C4-2B (cell line): Measurements from ENCODE around the gene FREM2.

Experiments used
- CTCF ChIP-seq: fragments of 450-650 bp; conservative IDR thresholded peaks from 2 replicates; pipeline ENCODE4 v1.5.1; 2017; ENCODE audit warnings: mild to moderate bottlenecking
- ZFX ChIP-seq: fragments of 450-650 bp; IDR thresholded peaks from 2 replicates; pipeline ENCODE4 v1.6.1; 2017

GRCh38 chr13:38871275-38871674 lies 184.4 kb downstream of the FREM2 start:
- no peak for TF ChIP-seq CTCF
- TF ChIP-seq ZFX, result no peak
